GM12873 (cell line): ENCODE measurements around the gene GPATCH3.

Experiments
- TF ChIP-seq, protein P1 (sequence below): IDR thresholded peaks from 2 replicates; pipeline ENCODE4 v1.5.1; 2012; ENCODE audit warnings: low read depth, mild to moderate bottlenecking, moderate library complexity, low read length, control low read depth; ENCODE audit not compliant: insufficient read depth; ENCODE audit errors: missing control alignments

Gene GPATCH3

DNA sequence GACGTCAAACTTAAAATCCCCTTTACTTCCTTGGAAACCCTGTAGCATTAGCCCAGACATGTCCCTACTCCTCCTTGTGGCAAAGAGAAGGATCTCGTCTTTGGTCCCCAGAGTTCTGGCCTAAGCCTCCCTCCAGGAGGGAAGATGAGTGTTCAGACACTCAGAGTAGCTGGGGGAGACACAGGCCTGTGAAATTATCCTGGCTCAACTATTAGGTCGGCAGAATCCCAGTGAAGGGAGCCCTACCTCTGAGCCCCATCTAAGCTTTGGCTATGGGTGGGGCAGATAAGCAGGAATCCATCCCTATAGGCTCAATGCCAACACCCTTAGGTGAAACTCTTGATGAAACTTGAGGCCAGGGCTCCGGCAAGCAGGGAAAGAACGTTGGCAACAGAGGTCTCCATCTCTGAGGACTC, 39.0 kb downstream of the GPATCH3 start:
- TF ChIP-seq, protein P1, sequence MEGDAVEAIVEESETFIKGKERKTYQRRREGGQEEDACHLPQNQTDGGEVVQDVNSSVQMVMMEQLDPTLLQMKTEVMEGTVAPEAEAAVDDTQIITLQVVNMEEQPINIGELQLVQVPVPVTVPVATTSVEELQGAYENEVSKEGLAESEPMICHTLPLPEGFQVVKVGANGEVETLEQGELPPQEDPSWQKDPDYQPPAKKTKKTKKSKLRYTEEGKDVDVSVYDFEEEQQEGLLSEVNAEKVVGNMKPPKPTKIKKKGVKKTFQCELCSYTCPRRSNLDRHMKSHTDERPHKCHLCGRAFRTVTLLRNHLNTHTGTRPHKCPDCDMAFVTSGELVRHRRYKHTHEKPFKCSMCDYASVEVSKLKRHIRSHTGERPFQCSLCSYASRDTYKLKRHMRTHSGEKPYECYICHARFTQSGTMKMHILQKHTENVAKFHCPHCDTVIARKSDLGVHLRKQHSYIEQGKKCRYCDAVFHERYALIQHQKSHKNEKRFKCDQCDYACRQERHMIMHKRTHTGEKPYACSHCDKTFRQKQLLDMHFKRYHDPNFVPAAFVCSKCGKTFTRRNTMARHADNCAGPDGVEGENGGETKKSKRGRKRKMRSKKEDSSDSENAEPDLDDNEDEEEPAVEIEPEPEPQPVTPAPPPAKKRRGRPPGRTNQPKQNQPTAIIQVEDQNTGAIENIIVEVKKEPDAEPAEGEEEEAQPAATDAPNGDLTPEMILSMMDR, result peak; percentile 9

DNA sequence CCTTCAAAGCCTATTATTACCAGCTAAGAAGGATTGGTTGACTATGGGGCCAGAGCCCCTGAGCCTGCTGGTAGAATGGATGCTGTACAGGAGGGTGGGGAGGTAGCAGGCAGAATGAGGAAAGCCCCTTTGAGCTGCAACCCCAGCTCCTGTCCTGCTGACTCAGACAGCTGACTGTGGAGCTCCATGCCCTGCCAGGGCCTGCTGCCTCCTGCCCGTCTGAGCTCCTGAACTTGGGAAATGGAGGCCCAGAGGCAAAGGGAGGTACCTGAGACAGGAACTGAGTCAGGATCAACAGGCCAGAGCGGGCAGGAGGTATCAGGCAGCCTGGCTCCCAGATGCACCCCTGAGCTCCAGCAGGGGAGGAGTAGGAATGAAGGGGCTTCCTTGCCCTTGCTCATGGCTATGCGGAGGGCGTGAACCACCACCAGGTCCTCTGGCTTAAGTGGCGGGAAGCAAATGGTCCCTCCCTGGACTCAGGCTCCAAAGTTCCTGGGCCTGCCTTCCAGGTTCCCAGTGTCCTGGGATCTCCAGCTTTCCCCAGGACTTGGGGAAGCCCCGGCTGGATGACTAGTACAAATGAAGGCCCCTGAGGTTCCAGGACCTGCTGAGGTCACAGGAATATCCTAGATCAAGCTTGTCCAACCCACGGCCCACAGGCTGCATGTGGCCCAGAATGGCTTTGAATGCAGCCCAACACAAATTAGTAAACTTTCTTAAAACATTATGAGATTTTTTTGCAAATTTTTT, 41.2 kb downstream of the GPATCH3 start:
- TF ChIP-seq, protein P1, result no peak

DNA sequence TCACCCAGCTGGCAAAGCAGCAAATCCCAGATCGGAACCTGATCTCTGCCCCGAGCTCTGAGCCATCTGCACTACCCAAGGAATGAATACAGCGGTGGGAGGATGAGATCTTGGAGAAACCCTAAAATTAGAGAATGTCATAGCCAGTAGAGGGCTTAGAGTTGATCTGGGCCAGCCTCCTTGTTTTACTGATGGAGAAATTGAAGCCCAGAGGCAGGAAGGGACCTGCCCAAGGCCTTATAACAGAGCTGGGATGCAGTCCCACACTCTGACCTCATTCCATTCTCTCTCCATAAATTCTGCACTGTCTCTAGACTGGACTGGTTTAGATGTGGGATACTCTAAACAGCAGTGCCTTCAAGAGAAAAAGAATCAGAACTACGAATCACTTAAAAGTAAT, 42.1 kb downstream of the GPATCH3 start:
- TF ChIP-seq, protein P1, result no peak

DNA sequence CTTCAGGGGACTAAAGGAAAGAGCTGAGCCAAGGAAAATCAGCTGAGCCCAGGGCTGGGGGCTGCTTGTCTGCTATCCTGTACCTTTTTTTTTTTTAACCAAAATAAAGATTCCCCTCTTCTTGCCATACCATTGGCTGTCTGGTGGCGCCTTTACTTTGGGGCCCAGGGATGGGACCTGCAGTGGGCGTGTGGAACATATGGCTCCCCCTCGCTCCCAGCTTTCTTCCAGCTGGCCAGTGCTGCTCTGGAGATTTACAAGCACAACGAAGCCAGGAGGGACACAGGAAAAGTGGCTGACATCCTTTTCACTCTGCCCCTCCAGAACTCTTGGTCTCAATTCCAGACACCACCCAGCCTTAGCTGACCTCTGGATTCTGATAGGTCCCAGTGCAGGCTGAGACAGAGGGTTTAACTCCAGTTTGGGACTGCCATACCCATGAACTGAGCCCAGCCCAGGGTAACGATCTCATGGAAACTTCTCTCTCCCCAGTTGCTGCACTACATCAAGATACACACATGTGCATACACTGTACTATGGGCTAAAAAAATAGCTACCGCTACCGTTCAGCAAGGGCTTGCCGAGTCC, 42.7 kb downstream of the GPATCH3 start:
- TF ChIP-seq, protein P1, result no peak

DNA sequence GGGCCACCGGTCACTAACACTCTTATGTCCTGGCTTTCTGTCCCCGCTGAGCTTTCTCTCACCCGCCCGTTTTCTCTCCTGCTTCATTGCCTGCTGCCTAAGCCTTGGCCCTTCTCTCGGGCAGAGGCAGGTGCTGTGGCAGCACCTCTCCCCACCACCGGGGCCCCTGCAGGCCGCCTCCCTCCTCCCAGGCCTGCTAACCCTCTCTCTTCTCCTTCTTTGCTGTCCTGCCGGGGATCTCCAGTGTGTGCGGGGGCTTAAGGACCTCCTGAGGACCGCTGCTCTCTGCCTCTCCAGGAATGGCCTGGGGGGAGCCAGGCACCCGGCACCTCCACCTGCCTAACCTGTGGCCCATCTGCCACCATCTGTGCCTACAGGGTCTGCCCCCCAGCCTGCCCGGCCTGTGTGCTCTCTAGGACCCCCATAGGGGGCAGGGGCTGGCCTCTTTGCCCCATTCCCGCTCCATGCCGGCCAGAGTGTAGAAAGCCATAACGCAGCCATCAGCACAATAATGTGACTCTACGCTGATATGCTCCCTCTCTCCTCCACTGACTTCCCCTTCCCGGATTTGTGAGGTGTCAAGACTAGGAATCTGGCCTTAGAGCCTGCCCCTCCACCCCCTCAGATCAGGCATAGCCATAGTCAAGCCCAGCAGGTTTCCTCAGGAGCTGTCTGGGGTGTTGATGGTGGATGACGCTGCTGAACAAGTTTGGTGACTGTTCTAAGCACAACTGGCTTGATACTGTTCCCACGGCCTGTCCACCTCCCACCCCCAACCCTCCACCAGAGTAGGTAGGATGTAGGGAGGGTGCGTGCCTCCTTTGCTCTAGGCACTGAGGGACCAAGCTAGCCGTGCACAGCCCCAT, 43.4 kb downstream of the GPATCH3 start:
- TF ChIP-seq, protein P1, result no peak

DNA sequence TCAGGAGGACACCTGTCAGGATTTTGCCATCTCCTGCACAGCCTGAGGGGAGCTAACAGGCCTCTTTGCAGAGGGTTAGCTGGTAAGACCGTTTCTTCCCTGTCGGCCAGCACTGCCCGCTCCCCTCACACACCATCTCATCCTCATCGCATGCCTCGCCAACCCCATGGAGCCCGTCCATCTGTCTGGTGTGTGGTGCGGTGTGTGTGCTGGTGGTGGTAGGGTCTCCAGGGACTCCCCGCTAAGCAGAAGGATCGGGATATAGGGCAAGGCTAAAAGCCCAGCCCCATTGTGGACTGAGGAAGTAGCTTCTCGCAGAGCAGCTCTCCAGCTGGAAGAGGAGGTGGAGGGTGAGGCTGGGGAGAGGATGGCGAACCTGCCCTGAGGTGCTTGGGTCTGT, 44.1 kb downstream of the GPATCH3 start:
- TF ChIP-seq, protein P1, result no peak

DNA sequence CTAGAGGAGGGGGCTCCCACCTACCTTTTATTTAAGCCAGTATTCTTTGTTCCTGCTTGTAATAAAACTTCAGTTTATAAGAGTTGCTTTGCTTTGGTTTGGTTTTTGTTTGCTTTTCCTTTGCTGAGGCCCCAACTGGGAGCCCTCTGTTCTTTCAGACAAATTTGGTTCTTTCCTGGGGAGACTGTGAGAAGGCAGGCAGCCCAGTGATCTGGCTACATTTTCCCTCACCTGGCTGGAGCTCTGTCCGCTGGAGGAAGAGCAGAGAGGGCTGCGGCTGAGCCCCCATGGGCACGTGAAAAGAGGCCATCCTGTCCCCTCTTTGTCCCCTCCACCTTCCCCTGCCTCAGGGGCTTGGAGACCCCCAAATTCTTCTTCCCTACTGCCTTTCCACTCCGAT, 44.6 kb downstream of the GPATCH3 start:
- TF ChIP-seq, protein P1, result no peak
